HL-60 (cell line): ENCODE results near the gene DPY30.

Source experiments
- CTCF ChIP-seq: IDR thresholded peaks from one replicate; pipeline ENCODE4 v1.5.1; 2011; ENCODE audit warnings: low read length, control low read depth, inconsistent platforms; ENCODE audit not compliant: insufficient read depth
- GABPA ChIP-seq: IDR thresholded peaks from 2 replicates; pipeline ENCODE4 v1.6.1; 2012; ENCODE audit warnings: low read depth
- POLR2AphosphoS5 ChIP-seq: IDR thresholded peaks from 2 replicates; pipeline ENCODE4 v1.6.1; 2012; ENCODE audit warnings: low read depth
- REST ChIP-seq: IDR thresholded peaks from 2 replicates; pipeline ENCODE4 v1.6.1; 2012; ENCODE audit warnings: low read depth; ENCODE audit not compliant: insufficient replicate concordance

GRCh38 chr2:32003791-32004190 is 35.8 kb downstream of the DPY30 start:
- TF ChIP-seq CTCF: no peak
- TF ChIP-seq POLR2AphosphoS5: no peak
- TF ChIP-seq GABPA: no peak
- no peak for TF ChIP-seq REST
